ENCODE results near the gene LTBP2. TPM values are rescaled to one million over a fixed set of nuclear protein-coding genes. Genes with fewer than 3 reads are reported as not detected.

The LTBP2 gene
- total and polyA plus RNA-seq, 2 of the 13 experiments (the other 11 are each of a cell fraction or from before 2014, with no cell fraction given): 0.20 to 0.41 TPM

GRCh38 chr14:74618078-74618952 lies 6.3 kb upstream of the LTBP2 start (continued):
- TF ChIP-seq MLXIP (CRISPR knock-in tag; IDR thresholded peaks at IDR 0.05; ENCODE audit: borderline replicate concordance) (no peak), CREB1 (IDR thresholded peaks at IDR 0.05) (no peak), CREB1 (CRISPR knock-in tag; IDR thresholded peaks at IDR 0.05) (no peak), CBX5 (CRISPR knock-in tag; IDR thresholded peaks at IDR 0.05; ENCODE audit: borderline replicate concordance) (no peak), KLF12 (CRISPR knock-in tag; IDR thresholded peaks at IDR 0.05; ENCODE audit: borderline replicate concordance) (no peak), ZBTB38 (CRISPR knock-in tag; IDR thresholded peaks at IDR 0.05) (no peak), PCBP1 (IDR thresholded peaks at IDR 0.05; ENCODE audit: borderline replicate concordance, low read depth, low read length) (no peak), GMEB1 (CRISPR knock-in tag; IDR thresholded peaks at IDR 0.05; ENCODE audit: borderline replicate concordance) (no peak), AHDC1 (CRISPR knock-in tag; IDR thresholded peaks at IDR 0.05; ENCODE audit: borderline replicate concordance) (peak; percentile 45; the same call in 1 of the 2 replicates), HNRNPUL1 (IDR thresholded peaks at IDR 0.05; ENCODE audit: low read depth, low read length) (no peak), RERE (CRISPR knock-in tag; IDR thresholded peaks at IDR 0.05; ENCODE audit: low read depth) (no peak), GFI1 (CRISPR knock-in tag; IDR thresholded peaks at IDR 0.05; ENCODE audit: borderline replicate concordance) (no peak)

All from HepG2 (cell line).